ENCODE measurements around the gene SOHLH2.

Gene SOHLH2

GRCh38 chr13:36126491-36126890, 87.9 kb downstream of the SOHLH2 start:
- Histone ChIP-seq H4K20me1 (ENCODE audit: insufficient read depth, low read length, poor library complexity, severe bottlenecking) (no peaks in the 10 kb centered on the region), H3K27me3 (ENCODE audit: insufficient read depth, low read length, poor library complexity, severe bottlenecking) (no peaks in the 10 kb centered on the region), H2AFZ (ENCODE audit: low read length) (no peak overlapping the region), H3K36me3 (ENCODE audit: insufficient read depth, low read length) (no peaks in the 10 kb centered on the region), H3F3A (ENCODE audit: low read depth) (no peaks in the 10 kb centered on the region), H3K9ac (ENCODE audit: low read depth, low read length, poor library complexity, severe bottlenecking) (no peak overlapping the region), H3K4me3 (ENCODE audit: low read length, poor library complexity, severe bottlenecking) (no peak overlapping the region), H3K9me3 (ENCODE audit: insufficient read depth, low read depth, low read length) (no peaks in the 10 kb centered on the region), H3K4me1 (ENCODE audit: insufficient read depth, low read length, poor library complexity, severe bottlenecking) (no peaks in the 10 kb centered on the region), H3K79me2 (ENCODE audit: insufficient read depth, low read length) (no peaks in the 10 kb centered on the region), H3K9me2 (replicated peaks; ENCODE audit: low read depth, low read length) (no peaks in the 10 kb centered on the region), H3K4me2 (ENCODE audit: low read depth, low read length, poor library complexity, severe bottlenecking) (no peak overlapping the region)
- TF ChIP-seq CTCF (conservative IDR thresholded peaks at IDR 0.05; ENCODE audit: low read length) (no peak), EZH2phosphoT487 (IDR thresholded peaks at IDR 0.05; ENCODE audit: borderline replicate concordance) (no peak)

GRCh38 chr13:36125841-36126240, 88.5 kb downstream of the SOHLH2 start:
- H3K27me3 ChIP-seq (ENCODE audit: insufficient read depth, low read length, poor library complexity, severe bottlenecking) = no peaks in the 10 kb centered on the region
- no peak overlapping the region for H2AFZ ChIP-seq (ENCODE audit: low read length)
- H3K9me2 ChIP-seq (replicated peaks; ENCODE audit: low read depth, low read length) = no peaks in the 10 kb centered on the region
- H3K79me2 ChIP-seq (ENCODE audit: insufficient read depth, low read length) = no peaks in the 10 kb centered on the region
- H3K9me3 ChIP-seq (ENCODE audit: insufficient read depth, low read depth, low read length) = no peaks in the 10 kb centered on the region
- no peaks in the 10 kb centered on the region for H3K4me1 ChIP-seq (ENCODE audit: insufficient read depth, low read length, poor library complexity, severe bottlenecking)
- H3F3A ChIP-seq (ENCODE audit: low read depth) = no peaks in the 10 kb centered on the region
- H3K4me2 ChIP-seq (ENCODE audit: low read depth, low read length, poor library complexity, severe bottlenecking) = no peak overlapping the region
- no peak overlapping the region for H3K9ac ChIP-seq (ENCODE audit: low read depth, low read length, poor library complexity, severe bottlenecking)
- no peaks in the 10 kb centered on the region for H3K36me3 ChIP-seq (ENCODE audit: insufficient read depth, low read length)
- H3K4me3 ChIP-seq (ENCODE audit: low read length, poor library complexity, severe bottlenecking) = no peak overlapping the region
- TF ChIP-seq EZH2phosphoT487 (IDR thresholded peaks at IDR 0.05; ENCODE audit: borderline replicate concordance) (no peak), CTCF (conservative IDR thresholded peaks at IDR 0.05; ENCODE audit: low read length) (no peak)
- no peaks in the 10 kb centered on the region for H4K20me1 ChIP-seq (ENCODE audit: insufficient read depth, low read length, poor library complexity, severe bottlenecking)

GRCh38 chr13:36124236-36124822, 90.0 kb downstream of the SOHLH2 start:
- H3K9me2 ChIP-seq (replicated peaks; ENCODE audit: low read depth, low read length) = no peaks in the 10 kb centered on the region
- H3K9ac ChIP-seq (ENCODE audit: low read depth, low read length, poor library complexity, severe bottlenecking) = no peak overlapping the region

More at GRCh38 chr13:36124236-36124822, 90.0 kb downstream of the SOHLH2 start:
- no peaks in the 10 kb centered on the region for H3K27me3 ChIP-seq (ENCODE audit: insufficient read depth, low read length, poor library complexity, severe bottlenecking)
- TF ChIP-seq CTCF (conservative IDR thresholded peaks at IDR 0.05; ENCODE audit: low read length) = no peak
- TF ChIP-seq EZH2phosphoT487 (IDR thresholded peaks at IDR 0.05; ENCODE audit: borderline replicate concordance) = no peak
- H3K79me2 ChIP-seq (ENCODE audit: insufficient read depth, low read length) = no peaks in the 10 kb centered on the region
- H3K4me3 ChIP-seq (ENCODE audit: low read length, poor library complexity, severe bottlenecking) = no peak overlapping the region
- no peaks in the 10 kb centered on the region for H3K36me3 ChIP-seq (ENCODE audit: insufficient read depth, low read length)
- no peaks in the 10 kb centered on the region for H3K4me1 ChIP-seq (ENCODE audit: insufficient read depth, low read length, poor library complexity, severe bottlenecking)
- H3F3A ChIP-seq (ENCODE audit: low read depth) = no peaks in the 10 kb centered on the region
- H3K4me2 ChIP-seq (ENCODE audit: low read depth, low read length, poor library complexity, severe bottlenecking) = no peak overlapping the region
- H3K9me3 ChIP-seq (ENCODE audit: insufficient read depth, low read depth, low read length) = no peaks in the 10 kb centered on the region
- no peaks in the 10 kb centered on the region for H4K20me1 ChIP-seq (ENCODE audit: insufficient read depth, low read length, poor library complexity, severe bottlenecking)
- no peak overlapping the region for H2AFZ ChIP-seq (ENCODE audit: low read length)
